ENCODE results near the gene MAP3K9.
A peak's percentile ranks its signal among the peaks of the same experiment; 100 is the strongest.

MAP3K9 gene

DNA sequence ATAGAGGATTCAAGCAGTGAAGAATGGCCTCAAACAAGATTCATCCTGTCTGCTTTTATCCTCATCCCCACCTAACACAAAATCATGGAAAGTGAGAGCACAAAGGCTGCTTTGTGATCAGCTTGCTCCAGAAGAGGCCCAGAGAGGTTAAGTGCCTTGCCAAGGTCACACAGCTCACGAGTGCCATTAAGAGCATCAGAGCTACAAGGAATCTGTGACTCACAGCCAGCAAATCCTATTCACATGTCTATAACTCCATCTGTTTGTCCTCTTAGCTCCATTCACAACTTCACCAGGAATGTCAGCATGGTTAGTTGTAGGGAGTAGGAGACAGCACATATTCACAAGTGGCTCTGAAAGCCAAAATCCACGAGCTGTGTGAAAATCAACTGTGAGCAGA is 87.8 kb downstream of the MAP3K9 start:
- CTCF ChIA-PET = no interaction called here
- TF ChIP-seq, protein P1, sequence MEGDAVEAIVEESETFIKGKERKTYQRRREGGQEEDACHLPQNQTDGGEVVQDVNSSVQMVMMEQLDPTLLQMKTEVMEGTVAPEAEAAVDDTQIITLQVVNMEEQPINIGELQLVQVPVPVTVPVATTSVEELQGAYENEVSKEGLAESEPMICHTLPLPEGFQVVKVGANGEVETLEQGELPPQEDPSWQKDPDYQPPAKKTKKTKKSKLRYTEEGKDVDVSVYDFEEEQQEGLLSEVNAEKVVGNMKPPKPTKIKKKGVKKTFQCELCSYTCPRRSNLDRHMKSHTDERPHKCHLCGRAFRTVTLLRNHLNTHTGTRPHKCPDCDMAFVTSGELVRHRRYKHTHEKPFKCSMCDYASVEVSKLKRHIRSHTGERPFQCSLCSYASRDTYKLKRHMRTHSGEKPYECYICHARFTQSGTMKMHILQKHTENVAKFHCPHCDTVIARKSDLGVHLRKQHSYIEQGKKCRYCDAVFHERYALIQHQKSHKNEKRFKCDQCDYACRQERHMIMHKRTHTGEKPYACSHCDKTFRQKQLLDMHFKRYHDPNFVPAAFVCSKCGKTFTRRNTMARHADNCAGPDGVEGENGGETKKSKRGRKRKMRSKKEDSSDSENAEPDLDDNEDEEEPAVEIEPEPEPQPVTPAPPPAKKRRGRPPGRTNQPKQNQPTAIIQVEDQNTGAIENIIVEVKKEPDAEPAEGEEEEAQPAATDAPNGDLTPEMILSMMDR (IDR thresholded peaks at IDR 0.05; ENCODE audit: insufficient read depth, low read length, missing control alignments) = no peak
- DNase-seq (ENCODE audit: low read depth, low spot score) = no peak
- POLR2A ChIA-PET = no interaction called here
- H3K4me3 ChIP-seq (ENCODE audit: low read depth, low read length) = no peak overlapping the region

DNA sequence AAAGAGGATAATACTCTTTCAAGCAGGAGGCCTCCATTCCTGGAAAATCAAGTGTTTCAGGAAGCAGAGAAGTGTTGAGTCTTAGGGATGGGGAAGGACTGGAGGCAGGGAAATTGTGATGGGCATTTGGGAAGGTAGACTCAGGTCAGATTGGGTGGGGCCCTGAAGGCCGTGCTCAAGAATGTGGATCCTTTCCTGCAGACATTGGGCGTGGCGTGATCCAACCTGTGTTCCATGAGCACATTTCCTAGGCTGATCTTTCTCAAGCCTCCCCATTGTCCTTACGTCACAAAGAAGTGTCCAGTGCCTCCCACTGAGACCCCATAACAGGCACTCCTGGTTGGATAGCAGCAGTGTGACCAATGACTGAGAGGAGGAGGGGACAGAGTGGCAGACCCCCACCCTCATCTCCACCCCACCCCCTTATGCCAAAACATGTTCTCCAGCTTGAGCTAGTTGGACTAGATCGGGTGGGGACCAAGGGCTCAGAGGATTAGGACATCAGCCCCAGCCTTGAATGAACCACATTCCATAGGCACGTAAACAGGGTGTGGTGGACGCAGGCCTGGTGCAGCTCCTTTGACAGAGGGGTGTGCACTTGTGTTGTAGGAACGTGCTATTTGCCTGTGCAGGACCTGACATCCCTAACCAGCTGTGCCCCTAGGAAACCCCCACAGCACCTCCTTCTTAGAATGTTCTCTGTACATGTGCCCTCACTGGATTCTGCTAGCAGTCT is 90.8 kb downstream of the MAP3K9 start:
- no peak for DNase-seq (ENCODE audit: low read depth, low spot score)
- no peak overlapping the region for H3K4me3 ChIP-seq (ENCODE audit: low read depth, low read length)
- ChIA-PET CTCF (no interaction called here), POLR2A (no interaction called here)
- TF ChIP-seq, protein P1 (IDR thresholded peaks at IDR 0.05; ENCODE audit: insufficient read depth, low read length, missing control alignments) = no peak

DNA sequence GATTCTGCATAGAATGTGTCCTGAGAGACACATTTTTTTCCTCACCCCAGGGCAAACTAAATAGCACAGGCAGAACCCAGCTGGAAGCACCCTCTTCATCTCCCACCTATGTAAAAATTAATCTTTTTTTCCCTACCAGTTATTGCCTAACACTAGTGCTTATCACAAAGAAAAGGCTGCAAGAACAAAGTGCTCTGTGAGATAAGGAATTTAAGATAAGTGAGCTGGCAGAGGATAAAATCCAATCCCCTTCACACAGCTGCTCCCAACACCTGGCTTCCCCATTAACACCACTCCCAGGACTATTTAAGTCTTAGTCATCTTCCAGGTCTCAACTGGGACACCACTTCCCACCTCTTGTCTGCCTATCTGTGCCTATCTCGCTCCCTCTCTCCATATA is 92.4 kb downstream of the MAP3K9 start:
- POLR2A ChIA-PET = no interaction called here
- no peak for DNase-seq (ENCODE audit: low read depth, low spot score)
- no peak overlapping the region for H3K4me3 ChIP-seq (ENCODE audit: low read depth, low read length)
- CTCF ChIA-PET = interaction anchor here (1.1 kb wide), 1 partner anchor 51 kb away, joined by 3 read pairs; no protein-coding TSS in a partner anchor
- TF ChIP-seq, protein P1 (IDR thresholded peaks at IDR 0.05; ENCODE audit: insufficient read depth, low read length, missing control alignments) = no peak

DNA sequence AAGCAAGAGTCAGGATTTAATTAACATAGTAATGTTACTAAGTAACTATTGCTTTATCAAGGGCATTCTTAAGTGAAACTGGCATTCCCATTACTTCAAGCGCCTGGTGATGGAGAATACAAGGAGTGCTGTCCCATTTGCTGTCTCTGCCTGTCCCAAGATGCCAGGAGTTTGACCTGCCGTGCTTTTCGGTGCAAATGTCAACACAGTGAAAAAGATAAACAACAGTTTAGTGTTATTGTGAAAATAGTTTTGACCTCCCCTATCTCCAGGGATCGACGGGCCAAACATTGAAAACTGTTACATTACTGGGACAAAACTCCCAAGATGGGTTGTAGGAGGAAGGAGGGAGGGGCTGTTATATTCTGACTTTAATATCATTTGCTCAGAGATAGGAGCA is 92.8 kb downstream of the MAP3K9 start:
- no peak for DNase-seq (ENCODE audit: low read depth, low spot score)
- no peak overlapping the region for H3K4me3 ChIP-seq (ENCODE audit: low read depth, low read length)
- TF ChIP-seq, protein P1 (IDR thresholded peaks at IDR 0.05; ENCODE audit: insufficient read depth, low read length, missing control alignments) = no peak
- POLR2A ChIA-PET = no interaction called here
- CTCF ChIA-PET = interaction anchor here (1.1 kb wide), 1 partner anchor 51 kb away, joined by 3 read pairs; no protein-coding TSS in a partner anchor

DNA sequence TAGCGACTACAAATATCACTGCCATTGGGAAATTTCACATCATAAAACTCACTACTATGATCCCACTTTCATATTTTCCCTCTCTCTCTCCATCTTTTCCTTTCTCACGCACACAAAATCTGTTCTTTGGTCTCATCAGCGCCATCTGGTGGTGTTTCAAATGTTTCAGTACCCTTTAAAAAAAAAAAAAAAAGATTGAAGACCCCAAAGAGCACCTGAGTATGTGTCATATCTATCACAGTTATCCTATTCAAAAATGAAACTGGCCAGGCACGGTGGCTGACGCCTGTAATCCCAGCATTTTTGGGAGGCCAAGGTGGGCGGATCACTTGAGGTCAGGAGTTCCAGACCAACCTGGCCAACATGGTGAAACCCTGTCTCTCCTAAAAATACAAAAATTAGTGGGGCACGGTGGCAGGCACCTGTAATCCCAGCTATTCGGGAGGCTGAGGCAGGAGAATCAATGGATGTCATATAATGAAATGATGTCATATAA is 95.2 kb downstream of the MAP3K9 start:
- TF ChIP-seq, protein P1 (IDR thresholded peaks at IDR 0.05; ENCODE audit: insufficient read depth, low read length, missing control alignments) = peak; percentile 30
- CTCF ChIA-PET = interaction anchor here (1.0 to 4.4 kb wide), 15 partner anchors 8 to 895 kb away, joined by 3 to 22 read pairs (median 5); no protein-coding TSS in a partner anchor
- POLR2A ChIA-PET = no interaction called here
- H3K4me3 ChIP-seq (ENCODE audit: low read depth, low read length) = no peak overlapping the region
- DNase-seq (ENCODE audit: low read depth, low spot score) = no peak

DNA sequence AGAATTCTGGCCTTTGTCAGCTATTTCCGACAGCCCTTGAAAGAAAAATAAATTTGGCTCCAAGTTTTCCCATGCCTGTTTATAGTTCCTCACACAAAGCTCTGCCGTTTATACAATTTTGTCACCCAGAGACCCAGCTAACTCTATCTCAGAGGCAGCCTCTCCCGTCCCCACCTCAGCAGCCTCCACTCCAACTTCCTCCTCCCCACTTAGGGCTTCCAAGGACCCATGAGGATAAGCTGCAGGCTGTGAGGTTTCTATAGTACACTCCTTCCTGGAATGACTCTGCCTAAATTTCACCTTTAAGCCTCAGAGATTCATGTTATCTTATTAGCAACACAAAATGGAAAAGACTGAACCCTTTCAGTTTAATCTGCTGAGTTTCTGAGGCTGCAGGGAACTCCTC is 95.8 kb downstream of the MAP3K9 start:
- DNase-seq (ENCODE audit: low read depth, low spot score) = no peak
- ChIA-PET CTCF (interaction anchor here (0.7 to 4.4 kb wide), 16 partner anchors 8 to 626 kb away, joined by 3 to 22 read pairs (median 4); no protein-coding TSS in a partner anchor), POLR2A (no interaction called here)
- TF ChIP-seq, protein P1 (IDR thresholded peaks at IDR 0.05; ENCODE audit: insufficient read depth, low read length, missing control alignments) = no peak
- H3K4me3 ChIP-seq (ENCODE audit: low read depth, low read length) = no peak overlapping the region

All from AG04449 (cell line).